K562 (cell line): ENCODE measurements around the gene APOC1. TPM values are rescaled to one million over a fixed set of nuclear protein-coding genes. Genes with fewer than 3 reads are reported as not detected.

Experiments
- ARID2 ChIP-seq: fragments of 450-650 bp; IDR thresholded peaks from 2 replicates; pipeline ENCODE4 v1.6.1; 2017; ENCODE audit warnings: antibody characterized with exemption, mild to moderate bottlenecking
- ATF1 ChIP-seq, 2 experiments: fragments of 450-650 bp in 1 of 2; IDR thresholded peaks; 2 replicates each; pipeline ENCODE4 v1.6.1; 2016; ENCODE audit warnings: missing compliant biosample characterization in 1 of 2, missing genetic modification characterization in 1 of 2
- BCLAF1 ChIP-seq, 2 experiments: fragments of 450-650 bp in 1 of 2; IDR thresholded peaks; 2 replicates each; pipeline ENCODE4 v1.6.1; 2011 to 2017; ENCODE audit warnings: low read depth in 2 of 2, antibody characterized with exemption in 1 of 2, borderline replicate concordance in 1 of 2, low read length in 1 of 2, mild to moderate bottlenecking in 1 of 2, mixed read lengths in 1 of 2; ENCODE audit not compliant: control insufficient read depth in 1 of 2
- DMBX1 ChIP-seq: fragments of 250-450 bp; sonication (Bioruptor Pico); IDR thresholded peaks from 2 replicates; pipeline ENCODE4 v1.8.0; 2022; ENCODE audit warnings: inconsistent platforms, mild to moderate bottlenecking, moderate library complexity, borderline replicate concordance
- HDAC1 ChIP-seq, 2 experiments: fragments of 450-650 bp; IDR thresholded peaks; 2 replicates each; pipeline ENCODE4 v1.6.1; 2016 to 2017; ENCODE audit warnings: inconsistent platforms in 1 of 2, mild to moderate bottlenecking in 1 of 2, moderate library complexity in 1 of 2
- RBM17 ChIP-seq: fragments of 200-400 bp; formaldehyde crosslinking; IDR thresholded peaks from 2 replicates; pipeline ENCODE4 v1.6.1; 2017; ENCODE audit warnings: low read depth, mild to moderate bottlenecking, low read length, borderline replicate concordance
- SAFB ChIP-seq: fragments of 200-400 bp; formaldehyde crosslinking; IDR thresholded peaks from 2 replicates; pipeline ENCODE4 v1.6.1; 2017; ENCODE audit warnings: low read depth, low read length, borderline replicate concordance
- SMARCB1 ChIP-seq: IDR thresholded peaks from 2 replicates; pipeline ENCODE4 v1.6.1; 2011; ENCODE audit warnings: improper control_type of control experiment, low read depth; ENCODE audit not compliant: insufficient read length
- TAL1 ChIP-seq: fragments of 450-650 bp; IDR thresholded peaks from 2 replicates; pipeline ENCODE4 v1.6.1; 2016; ENCODE audit warnings: mild to moderate bottlenecking
- TRIM28 ChIP-seq: fragments of 450-650 bp; IDR thresholded peaks from 2 replicates; pipeline ENCODE4 v1.6.1; 2017
- VEZF1 ChIP-seq: fragments of 200-800 bp; sonication (Bioruptor generic); IDR thresholded peaks from 2 replicates; pipeline ENCODE4 v1.6.1; 2017; ENCODE audit warnings: missing genetic modification characterization, missing compliant biosample characterization
- ZKSCAN8 ChIP-seq: fragments of 200-800 bp; sonication (Bioruptor generic); IDR thresholded peaks from 2 replicates; pipeline ENCODE4 v1.6.1; 2016; ENCODE audit warnings: missing genetic modification characterization, missing compliant biosample characterization
- ZNF740 ChIP-seq, 3 experiments: fragments of 200-800 bp in 1 of 3; sonication (Bioruptor generic) in 1 of 3; sonication (generic) in 1 of 3; formaldehyde crosslinking in 1 of 3; IDR thresholded peaks; 2 replicates each; pipeline versions ENCODE4 v1.6.1 to v1.8.0; 2016 to 2022; ENCODE audit warnings: mild to moderate bottlenecking in 2 of 3, missing compliant biosample characterization in 2 of 3, missing genetic modification characterization in 2 of 3, missing genetic modification reagents in 1 of 3
- ZNF785 ChIP-seq: fragments of 250-450 bp; sonication (Bioruptor Pico); IDR thresholded peaks from 2 replicates; pipeline ENCODE4 v1.4.0; 2020; ENCODE audit warnings: mild to moderate bottlenecking
- polyA plus RNA-seq, 8 experiments: library from polyadenylated mRNA; depleted of rRNA in 4 of 8; stranded (reverse) in 5 of 8; unstranded in 3 of 8; fragments of >200 nt; fragmentation: Nextera tagmentation in 2 of 8; fragmentation: Illumina TruSeq in 1 of 8; extraction: Ambion mirVana in 2 of 8; extraction: Trizol in 1 of 8; gene quantifications; 2 replicates each; pipeline versions ENCODE4 v1.2.1 to v1.2.3, GENCODE V29; 2011 to 2014; ENCODE audit warnings: inconsistent platforms in 1 of 8, missing spikeins in 1 of 8
- total RNA-seq, 7 experiments: library from RNA; depleted of rRNA in 6 of 7; stranded (reverse); fragments of >200 nt in 6 of 7; fragmentation: Illumina TruSeq in 2 of 7; extraction: Trizol in 2 of 7; gene quantifications; 2 replicates each; pipeline versions ENCODE4 v1.2.1 to v1.2.3, GENCODE V29; 2011 to 2021; ENCODE audit warnings: low replicate concordance in 1 of 7
- TF ChIP-seq, protein P1 (sequence below), 2 experiments: fragments of 450-650 bp; conservative IDR thresholded peaks; 2 replicates each; pipeline ENCODE4 v1.6.1; 2017; ENCODE audit warnings: mild to moderate bottlenecking in 2 of 2, moderate library complexity in 2 of 2
- TF ChIP-seq, protein P2 (sequence below): sonication (generic); formaldehyde crosslinking; IDR thresholded peaks from 2 replicates; pipeline ENCODE4 v1.8.1; 2022; ENCODE audit warnings: missing genetic modification reagents

Gene APOC1
- total and polyA plus RNA-seq, 9 of the 15 experiments (the other 6 are each of a cell fraction or from before 2014, with no cell fraction given) = 115 to 408 (median 220) TPM

DNA sequence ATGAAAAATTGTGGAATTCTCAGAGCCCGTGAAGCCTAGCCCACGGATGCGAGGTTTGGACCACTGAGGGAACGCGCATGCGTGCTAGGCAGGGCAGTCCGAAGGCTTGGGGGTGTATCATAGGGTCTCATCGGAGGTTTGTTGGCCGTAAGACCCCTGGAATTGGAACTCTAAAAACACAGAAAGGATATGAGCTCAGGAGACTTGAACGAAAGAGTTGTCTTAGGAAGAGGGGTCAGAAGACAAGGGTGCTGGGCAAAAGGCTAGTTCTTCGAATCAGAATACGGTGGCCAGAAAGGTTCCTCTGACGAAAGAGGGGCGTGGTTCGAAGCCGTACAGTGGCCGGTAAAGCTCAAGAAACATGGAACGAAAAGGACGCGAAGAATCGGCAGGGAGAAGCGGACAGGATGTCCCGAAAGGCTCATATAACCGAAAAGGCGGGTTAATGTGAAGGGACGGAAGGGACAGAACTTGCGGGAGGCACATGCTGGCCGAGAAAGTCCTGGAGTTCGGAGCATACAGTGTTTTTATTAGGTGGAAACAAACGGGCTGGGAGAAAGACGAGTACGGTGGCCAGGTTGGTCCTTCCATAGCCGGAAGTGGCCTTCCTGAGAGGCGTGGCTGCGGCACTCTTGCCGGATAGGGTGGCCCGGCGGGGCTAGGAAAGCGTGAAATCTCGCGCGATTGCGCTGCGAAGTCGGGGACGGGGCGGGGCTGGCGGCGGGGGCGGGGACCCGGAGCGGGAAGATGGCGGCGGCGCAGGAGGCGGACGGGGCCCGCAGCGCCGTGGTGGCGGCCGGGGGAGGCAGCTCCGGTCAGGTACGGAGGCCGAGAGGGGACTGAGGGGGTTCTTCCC, 40.5 kb downstream of the APOC1 start, which contains the start of gene CLPTM1 (continued):
- TF ChIP-seq ZNF740 (CRISPR knock-in tag; IDR thresholded peaks at IDR 0.05) (0 out of 2 replicates have a peak, but pooled peaks have one; percentile 56), ZNF740 (tag; IDR thresholded peaks at IDR 0.05) (0 out of 4 replicates have a peak, but pooled peaks of 1 of the 2 experiments have one; percentile 44), TRIM28 (peak; percentile 83; the same call in 1 of the 2 replicates), ARID2 (no peak), DMBX1 (CRISPR knock-in tag) (no peak), ATF1 (CRISPR knock-in tag; IDR thresholded peaks at IDR 0.05) (no peak), ATF1 (tag; IDR thresholded peaks at IDR 0.05) (peak; percentile 93), VEZF1 (peak; percentile 80), RBM17 (no peak), SMARCB1 (no peak), ZNF785 (CRISPR knock-in tag) (no peak), SAFB (no peak), TAL1 (peak; percentile 21), ZKSCAN8 (CRISPR knock-in tag) (no peak), HDAC1 (IDR thresholded peaks at IDR 0.05) (peak in 1 of 2 experiments; percentile 95; a peak in 2 of 4 replicates), BCLAF1 (IDR thresholded peaks at IDR 0.05; ENCODE audit: borderline replicate concordance in 1 of 2, control insufficient read depth in 1 of 2, low read depth in 2 of 2, low read length in 1 of 2) (no peak)
- TF ChIP-seq, protein P1, sequence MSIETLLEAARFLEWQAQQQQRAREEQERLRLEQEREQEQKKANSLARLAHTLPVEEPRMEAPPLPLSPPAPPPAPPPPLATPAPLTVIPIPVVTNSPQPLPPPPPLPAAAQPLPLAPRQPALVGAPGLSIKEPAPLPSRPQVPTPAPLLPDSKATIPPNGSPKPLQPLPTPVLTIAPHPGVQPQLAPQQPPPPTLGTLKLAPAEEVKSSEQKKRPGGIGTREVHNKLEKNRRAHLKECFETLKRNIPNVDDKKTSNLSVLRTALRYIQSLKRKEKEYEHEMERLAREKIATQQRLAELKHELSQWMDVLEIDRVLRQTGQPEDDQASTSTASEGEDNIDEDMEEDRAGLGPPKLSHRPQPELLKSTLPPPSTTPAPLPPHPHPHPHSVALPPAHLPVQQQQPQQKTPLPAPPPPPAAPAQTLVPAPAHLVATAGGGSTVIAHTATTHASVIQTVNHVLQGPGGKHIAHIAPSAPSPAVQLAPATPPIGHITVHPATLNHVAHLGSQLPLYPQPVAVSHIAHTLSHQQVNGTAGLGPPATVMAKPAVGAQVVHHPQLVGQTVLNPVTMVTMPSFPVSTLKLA (conservative IDR thresholded peaks at IDR 0.05) = peak; percentile 88 to 95
- TF ChIP-seq, protein P2, sequence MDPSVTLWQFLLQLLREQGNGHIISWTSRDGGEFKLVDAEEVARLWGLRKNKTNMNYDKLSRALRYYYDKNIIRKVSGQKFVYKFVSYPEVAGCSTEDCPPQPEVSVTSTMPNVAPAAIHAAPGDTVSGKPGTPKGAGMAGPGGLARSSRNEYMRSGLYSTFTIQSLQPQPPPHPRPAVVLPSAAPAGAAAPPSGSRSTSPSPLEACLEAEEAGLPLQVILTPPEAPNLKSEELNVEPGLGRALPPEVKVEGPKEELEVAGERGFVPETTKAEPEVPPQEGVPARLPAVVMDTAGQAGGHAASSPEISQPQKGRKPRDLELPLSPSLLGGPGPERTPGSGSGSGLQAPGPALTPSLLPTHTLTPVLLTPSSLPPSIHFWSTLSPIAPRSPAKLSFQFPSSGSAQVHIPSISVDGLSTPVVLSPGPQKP = no peak
